ENCODE results near the gene LMNTD1. TPM values are rescaled to one million over a fixed set of nuclear protein-coding genes. Genes with fewer than 3 reads are reported as not detected.

The LMNTD1 gene
- total RNA-seq, 1 experiment from 2014 or later = not detected

DNA sequence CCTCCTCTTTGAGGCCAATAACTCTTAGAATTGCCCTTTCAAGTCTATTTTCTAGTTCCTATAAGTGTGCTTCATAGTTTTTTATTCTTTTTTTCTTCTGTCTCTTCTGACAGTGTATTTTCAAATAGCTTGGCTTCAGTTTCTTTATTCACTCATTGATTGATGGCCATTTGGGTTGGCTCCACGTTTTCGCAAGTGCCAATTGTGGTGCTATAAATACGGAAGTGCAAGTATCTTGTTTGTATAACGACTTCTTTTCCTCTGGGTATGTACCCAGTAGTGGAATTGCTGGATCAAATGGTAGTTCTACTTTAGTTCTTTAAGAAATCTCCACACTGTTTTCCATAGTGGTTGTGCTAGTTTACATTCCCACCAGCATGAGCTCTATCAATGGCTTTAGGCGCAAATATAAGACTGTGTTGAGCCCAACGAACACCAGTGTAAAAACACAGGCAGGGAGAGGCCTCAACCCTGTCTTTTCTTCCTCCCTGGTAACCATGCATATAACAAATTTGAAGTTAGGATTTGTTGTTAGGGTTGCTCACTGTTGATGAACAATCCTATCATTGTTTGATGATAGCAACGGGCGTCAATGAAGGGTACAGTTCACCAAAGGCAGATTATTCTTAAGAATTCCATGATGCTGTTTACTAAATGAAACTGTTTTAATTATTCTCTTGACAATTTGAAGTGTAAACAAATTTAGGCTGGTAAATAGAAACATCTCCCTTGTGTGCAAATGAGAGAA, 13.3 kb upstream of the LMNTD1 start:
- in situ Hi-C loops (cut with HindIII; ENCODE audit: low pct_unique_long_range_greater_than_20kb, low sequenced_read_pairs) = no loop called here
- DNase-seq (ENCODE audit: low read depth, low spot score) = no peak

DNA sequence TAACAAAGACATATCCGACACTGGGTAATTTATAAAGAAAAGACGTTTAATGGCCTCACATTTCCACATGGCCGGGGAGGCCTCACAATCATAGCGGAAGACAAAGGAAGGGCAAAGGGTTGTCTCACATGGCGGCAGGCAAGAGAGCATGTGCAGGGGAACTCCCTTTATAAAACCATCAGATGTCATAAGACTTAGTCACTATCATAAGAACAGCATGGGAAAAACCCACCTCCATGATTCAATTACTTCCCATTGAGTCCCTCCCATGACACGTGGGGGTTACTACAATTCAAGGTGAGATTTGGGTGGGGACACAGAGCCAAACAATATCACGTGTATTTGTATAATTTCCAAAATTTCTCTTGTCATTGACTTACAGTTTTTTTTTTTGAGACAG, 5.5 kb upstream of the LMNTD1 start:
- in situ Hi-C loops (cut with HindIII; ENCODE audit: low pct_unique_long_range_greater_than_20kb, low sequenced_read_pairs) = no loop called here
- no peak for DNase-seq (ENCODE audit: low read depth, low spot score)

DNA sequence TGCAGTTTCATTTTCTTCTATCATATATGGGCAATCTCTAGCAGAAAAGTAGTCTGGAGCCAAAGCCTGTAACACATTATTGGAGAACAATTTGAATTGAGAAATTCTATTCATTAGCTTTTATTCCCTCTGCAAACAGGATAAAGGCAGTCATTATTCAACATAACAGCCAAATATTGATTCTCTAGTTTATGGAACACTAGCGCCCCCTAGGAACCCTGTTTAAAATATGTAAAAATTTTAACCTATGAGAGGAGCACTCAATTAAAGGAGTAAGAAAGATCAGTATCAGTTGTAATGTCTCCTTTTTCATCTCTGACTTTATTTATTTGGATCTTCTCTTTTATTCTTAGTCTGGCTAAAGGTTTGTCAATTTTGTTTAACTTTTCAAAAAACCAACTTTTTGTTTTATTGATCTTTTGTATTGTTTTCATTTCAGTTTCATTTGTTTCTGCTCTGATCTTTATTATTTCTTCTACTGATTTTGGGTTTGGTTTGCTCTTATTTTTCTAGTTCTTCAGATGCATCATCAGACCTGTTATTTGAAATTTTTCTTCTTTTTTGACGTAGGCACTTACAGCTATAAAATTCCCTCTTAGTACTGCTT, 4.8 kb upstream of the LMNTD1 start:
- in situ Hi-C loops (cut with HindIII; ENCODE audit: low pct_unique_long_range_greater_than_20kb, low sequenced_read_pairs) = no loop called here
- peak; percentile 82 for DNase-seq (ENCODE audit: low read depth, low spot score)

DNA sequence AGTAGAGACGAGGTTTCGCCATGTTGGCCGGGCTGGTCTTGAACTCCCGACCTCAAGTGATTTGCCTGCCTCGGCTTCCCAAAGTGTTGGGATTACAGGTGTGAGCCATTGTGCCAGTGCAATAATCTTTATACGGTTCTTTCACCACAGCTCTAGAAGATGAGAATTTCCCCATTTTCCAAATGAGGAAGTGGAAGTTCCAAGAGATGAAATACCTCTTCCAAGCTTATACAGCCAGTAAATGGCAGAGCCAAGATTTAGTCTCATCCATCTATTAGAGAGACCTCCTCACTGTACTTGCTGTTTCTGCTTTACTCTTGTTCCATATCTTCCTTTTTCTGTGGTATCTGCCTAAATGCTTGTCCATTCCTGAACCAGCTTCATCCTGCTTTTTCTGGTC, 3.1 kb upstream of the LMNTD1 start:
- in situ Hi-C loops (cut with HindIII; ENCODE audit: low pct_unique_long_range_greater_than_20kb, low sequenced_read_pairs) = no loop called here

DNA sequence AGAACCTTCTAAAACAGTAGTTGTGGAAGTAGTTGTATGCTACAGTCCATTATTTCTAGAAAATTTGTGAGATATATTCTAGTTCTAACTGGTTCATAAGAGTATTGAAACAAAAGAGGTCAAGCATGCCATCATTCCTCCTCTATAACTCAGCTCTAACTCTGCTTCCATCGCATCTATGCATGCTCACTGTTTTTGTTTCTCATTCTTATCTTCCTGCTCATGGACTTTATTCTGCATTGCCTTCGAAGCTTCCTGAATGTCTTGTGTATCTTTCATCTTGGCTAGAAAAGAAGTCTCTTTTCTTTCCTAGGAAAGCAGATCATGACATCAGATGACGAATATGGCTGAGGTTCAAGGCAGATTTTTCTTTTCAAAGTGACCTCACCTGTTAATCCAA, 402 bp downstream of the LMNTD1 start:
- in situ Hi-C loops (cut with HindIII; ENCODE audit: low pct_unique_long_range_greater_than_20kb, low sequenced_read_pairs) = no loop called here
- DNase-seq (ENCODE audit: low read depth, low spot score) = no peak

More for the DNA sequence above, 3.1 kb upstream of the LMNTD1 start:
- no peak for DNase-seq (ENCODE audit: low read depth, low spot score)

DNA sequence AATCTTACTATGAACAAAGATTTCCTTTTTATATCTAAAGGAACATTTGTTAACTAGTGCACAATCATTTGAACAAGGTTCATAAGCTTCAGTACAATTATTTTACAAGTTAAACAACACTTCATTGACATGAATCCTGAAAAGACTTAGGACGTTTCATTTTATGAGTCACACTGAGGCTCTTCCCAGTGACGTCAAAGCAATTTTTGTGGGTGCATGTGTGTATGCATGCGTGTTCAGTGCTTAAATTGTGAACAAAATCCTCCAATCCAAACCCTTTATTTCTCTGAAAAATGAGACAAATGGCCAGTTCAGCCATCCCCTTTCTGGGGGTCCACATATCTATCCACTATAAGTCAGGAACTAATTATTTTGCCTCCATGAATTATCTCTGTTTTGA, 2.9 kb downstream of the LMNTD1 start:
- DNase-seq (ENCODE audit: low read depth, low spot score) = peak; percentile 89
- in situ Hi-C loops (cut with HindIII; ENCODE audit: low pct_unique_long_range_greater_than_20kb, low sequenced_read_pairs) = no loop called here

- no peak for DNase-seq (ENCODE audit: low read depth, low spot score)
- in situ Hi-C loops (cut with HindIII; ENCODE audit: low pct_unique_long_range_greater_than_20kb, low sequenced_read_pairs) = no loop called here
These were observed 4.0 kb downstream of the LMNTD1 start for GRCh38 chr12:25549120-25549519.

DNA sequence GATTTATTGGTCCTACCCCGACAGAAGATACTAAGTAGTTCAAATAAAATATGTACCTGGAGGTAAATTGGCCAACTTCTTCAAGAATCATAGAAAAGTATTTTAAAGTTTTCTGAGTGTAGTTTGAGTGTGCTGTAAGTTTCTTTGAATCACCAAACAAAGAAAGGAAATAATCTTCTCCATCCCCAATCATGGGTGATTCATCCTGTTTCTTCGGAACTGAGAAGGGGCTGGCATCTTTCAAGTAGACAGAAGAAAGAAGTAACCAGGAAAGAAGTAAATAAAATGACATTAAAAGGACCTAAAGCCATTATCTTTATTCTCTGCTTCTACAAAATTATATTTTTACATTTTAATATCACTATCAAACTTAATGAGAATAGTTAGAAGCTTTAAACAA, 6.8 kb downstream of the LMNTD1 start:
- DNase-seq (ENCODE audit: low read depth, low spot score) = no peak
- in situ Hi-C loops (cut with HindIII; ENCODE audit: low pct_unique_long_range_greater_than_20kb, low sequenced_read_pairs) = no loop called here

DNA sequence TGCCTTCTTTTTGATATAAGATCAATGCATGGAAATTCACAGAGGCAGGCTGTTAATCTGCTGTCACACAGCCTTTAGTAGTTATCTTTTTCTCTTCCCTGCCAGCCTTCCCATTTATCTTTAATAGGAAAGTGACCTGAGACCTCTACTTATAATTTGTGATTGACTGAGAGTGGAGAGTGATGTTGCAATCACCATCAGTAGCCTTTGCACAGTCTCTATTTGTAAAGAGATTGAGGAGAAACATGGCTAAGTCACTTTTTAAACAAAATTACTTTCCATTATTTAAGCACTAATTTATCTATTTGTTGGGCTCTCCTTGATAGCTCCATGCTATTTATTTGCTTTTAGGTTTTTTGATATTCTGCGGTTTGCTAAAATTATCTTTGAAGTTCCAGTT, 19.9 kb downstream of the LMNTD1 start:
- in situ Hi-C loops (cut with HindIII; ENCODE audit: low pct_unique_long_range_greater_than_20kb, low sequenced_read_pairs) = no loop called here
- no peak for DNase-seq (ENCODE audit: low read depth, low spot score)

GRCh38 chr12:25531502-25532052, 21.5 kb downstream of the LMNTD1 start:
- DNase-seq (ENCODE audit: low read depth, low spot score) = no peak
- in situ Hi-C loops (cut with HindIII; ENCODE audit: low pct_unique_long_range_greater_than_20kb, low sequenced_read_pairs) = no loop called here

GRCh38 chr12:25529738-25530137, 23.3 kb downstream of the LMNTD1 start:
- no peak for DNase-seq (ENCODE audit: low read depth, low spot score)
- in situ Hi-C loops (cut with HindIII; ENCODE audit: low pct_unique_long_range_greater_than_20kb, low sequenced_read_pairs) = no loop called here

GRCh38 chr12:25526778-25527177, 26.3 kb downstream of the LMNTD1 start:
- peak; percentile 6 for DNase-seq (ENCODE audit: low read depth, low spot score)
- in situ Hi-C loops (cut with HindIII; ENCODE audit: low pct_unique_long_range_greater_than_20kb, low sequenced_read_pairs) = no loop called here

DNA sequence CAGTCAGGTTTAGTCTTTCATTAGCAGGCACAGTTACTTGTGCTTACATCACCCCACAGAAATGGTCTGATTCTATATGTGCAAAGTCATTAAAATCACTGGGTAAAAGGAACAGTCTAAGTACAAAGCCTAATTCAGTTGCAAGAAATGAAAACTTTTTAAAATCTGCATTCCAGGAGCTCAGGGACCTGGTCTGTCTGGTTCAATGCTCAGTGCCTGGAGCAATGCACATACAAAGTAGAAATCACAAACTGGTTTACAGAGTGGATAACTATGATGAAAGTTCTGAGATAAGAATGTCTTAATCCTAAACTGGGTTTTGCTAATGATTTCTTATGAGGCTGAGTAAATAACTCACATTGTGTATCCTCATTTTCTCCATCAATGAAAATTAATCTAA, 28.7 kb downstream of the LMNTD1 start:
- in situ Hi-C loops (cut with HindIII; ENCODE audit: low pct_unique_long_range_greater_than_20kb, low sequenced_read_pairs) = no loop called here

GRCh38 chr12:25521625-25522256, 31.3 kb downstream of the LMNTD1 start:
- in situ Hi-C loops (cut with HindIII; ENCODE audit: low pct_unique_long_range_greater_than_20kb, low sequenced_read_pairs) = no loop called here
- DNase-seq (ENCODE audit: low read depth, low spot score) = no peak

More for the DNA sequence above, 28.7 kb downstream of the LMNTD1 start:
- DNase-seq (ENCODE audit: low read depth, low spot score) = no peak

DNA sequence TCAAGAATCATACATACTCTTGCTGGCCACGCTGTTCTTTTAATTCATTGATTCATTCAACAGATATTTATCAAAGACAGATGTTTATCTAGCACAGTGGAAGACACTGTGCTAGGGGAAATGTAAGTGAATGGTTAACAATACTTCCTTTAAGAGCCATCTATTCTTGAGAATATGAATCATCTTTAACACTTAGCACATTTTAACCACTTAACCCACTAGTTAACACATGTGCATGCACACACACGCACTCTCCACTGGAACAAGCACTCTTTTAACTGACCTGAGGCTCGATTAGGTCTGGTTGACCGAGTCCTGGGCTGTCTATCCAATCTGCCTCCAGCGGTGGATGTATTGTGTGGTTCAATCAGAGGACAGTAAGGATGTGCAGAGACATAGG, 34.6 kb downstream of the LMNTD1 start:
- in situ Hi-C loops (cut with HindIII; ENCODE audit: low pct_unique_long_range_greater_than_20kb, low sequenced_read_pairs) = no loop called here
- DNase-seq (ENCODE audit: low read depth, low spot score) = peak; percentile 98

- no peak for DNase-seq (ENCODE audit: low read depth, low spot score)
- in situ Hi-C loops (cut with HindIII; ENCODE audit: low pct_unique_long_range_greater_than_20kb, low sequenced_read_pairs) = no loop called here
These were observed 48.3 kb downstream of the LMNTD1 start for GRCh38 chr12:25504744-25505143.

GRCh38 chr12:25503666-25504065, 49.4 kb downstream of the LMNTD1 start:
- in situ Hi-C loops (cut with HindIII; ENCODE audit: low pct_unique_long_range_greater_than_20kb, low sequenced_read_pairs) = no loop called here
- no peak for DNase-seq (ENCODE audit: low read depth, low spot score)

GRCh38 chr12:25502596-25502995, 50.5 kb downstream of the LMNTD1 start:
- in situ Hi-C loops (cut with HindIII; ENCODE audit: low pct_unique_long_range_greater_than_20kb, low sequenced_read_pairs) = no loop called here

DNA sequence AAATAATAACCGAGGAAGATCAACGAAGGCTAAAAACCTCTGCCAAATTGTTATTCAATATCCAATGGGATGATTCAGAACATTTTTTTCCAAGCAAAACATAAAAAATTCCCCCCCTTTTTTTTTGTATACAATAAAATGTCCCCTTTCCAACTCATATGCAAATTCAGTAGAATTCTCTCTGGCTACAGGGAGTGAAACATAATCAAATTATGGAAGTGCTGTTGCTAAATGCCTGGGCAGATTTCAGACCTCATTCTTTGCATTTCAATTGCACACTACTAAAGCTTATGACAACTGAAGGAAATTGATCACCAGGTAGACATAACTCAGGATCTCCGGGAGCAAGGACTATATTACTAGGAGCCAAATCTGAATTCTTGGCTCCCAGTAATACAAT, 51.0 kb downstream of the LMNTD1 start:
- in situ Hi-C loops (cut with HindIII; ENCODE audit: low pct_unique_long_range_greater_than_20kb, low sequenced_read_pairs) = no loop called here

More at GRCh38 chr12:25502596-25502995, 50.5 kb downstream of the LMNTD1 start:
- no peak for DNase-seq (ENCODE audit: low read depth, low spot score)

More for the DNA sequence above, 51.0 kb downstream of the LMNTD1 start:
- DNase-seq (ENCODE audit: low read depth, low spot score) = no peak
